GM21723 (cell line): ENCODE measurements around the gene CCDC149.
"Not testable (repeated sequence)": the region's sequence is repeated elsewhere in the genome, so short reads cannot be mapped to it uniquely, and the experiment has no call there.

Source experiments
- ATAC-seq: cut with Tn5 transposase; IDR thresholded peaks from one replicate; pipeline ENCODE4 v1.9.1; 2021; ENCODE audit warnings: mild to moderate bottlenecking, moderate library complexity; ENCODE audit not compliant: unreplicated experiment

CCDC149 gene

GRCh38 chr4:24917076-24917856 is 4.4 kb upstream of the CCDC149 start:
- no peak for ATAC-seq

- no peak for ATAC-seq
Observed at GRCh38 chr4:24915121-24915922, 2.5 kb upstream of the CCDC149 start.

- no peak for ATAC-seq
Observed at GRCh38 chr4:24914460-24914859, 1.6 kb upstream of the CCDC149 start.

- ATAC-seq = no peak
Observed at GRCh38 chr4:24913119-24913485, 260 bp upstream of the CCDC149 start.

- no peak for ATAC-seq
Observed at GRCh38 chr4:24910499-24910898, 2.3 kb downstream of the CCDC149 start.

GRCh38 chr4:24909606-24910005 is 3.2 kb downstream of the CCDC149 start:
- ATAC-seq = not testable (repeated sequence)

GRCh38 chr4:24897639-24898038 is 15.2 kb downstream of the CCDC149 start:
- ATAC-seq = no peak

- no peak for ATAC-seq
Observed at GRCh38 chr4:24896977-24897376, 15.9 kb downstream of the CCDC149 start.

GRCh38 chr4:24896056-24896455 is 16.8 kb downstream of the CCDC149 start:
- no peak for ATAC-seq

- no peak for ATAC-seq
Observed at GRCh38 chr4:24895461-24895860, 17.4 kb downstream of the CCDC149 start.

GRCh38 chr4:24894846-24895245 is 18.0 kb downstream of the CCDC149 start:
- ATAC-seq = no peak

GRCh38 chr4:24894243-24894642 is 18.6 kb downstream of the CCDC149 start:
- no peak for ATAC-seq

GRCh38 chr4:24892778-24893177 is 20.1 kb downstream of the CCDC149 start:
- ATAC-seq = no peak

- ATAC-seq = no peak
Observed at GRCh38 chr4:24892278-24892677, 20.6 kb downstream of the CCDC149 start.

- ATAC-seq = no peak
Observed at GRCh38 chr4:24890561-24891126, 22.2 kb downstream of the CCDC149 start.

GRCh38 chr4:24889991-24890390 is 22.9 kb downstream of the CCDC149 start:
- no peak for ATAC-seq

- no peak for ATAC-seq
Observed at GRCh38 chr4:24888475-24889344, 24.1 kb downstream of the CCDC149 start.

- no peak for ATAC-seq
Observed at GRCh38 chr4:24887881-24888430, 24.9 kb downstream of the CCDC149 start.

GRCh38 chr4:24886596-24886995 is 26.2 kb downstream of the CCDC149 start:
- ATAC-seq = no peak

GRCh38 chr4:24885342-24885741 is 27.5 kb downstream of the CCDC149 start:
- no peak for ATAC-seq

- ATAC-seq = no peak
Observed at GRCh38 chr4:24884902-24885301, 27.9 kb downstream of the CCDC149 start.
